Measurements from ENCODE around the gene CSTB.

Gene CSTB

GRCh38 chr21:43790010-43790524, 14.0 kb upstream of the CSTB start:
- no peak for DNase-seq (ENCODE audit: low read depth)

GRCh38 chr21:43789276-43790009, 13.3 kb upstream of the CSTB start, which contains the start of gene RRP1:
Gene RRP1 (plus strand): TSS chr21:43789577. CDS start chr21:43789630, 53 bp downstream.
- DNase-seq (ENCODE audit: low read depth): peak; percentile 73

GRCh38 chr21:43786807-43787440, 10.8 kb upstream of the CSTB start:
- DNase-seq (ENCODE audit: low read depth): no peak

- DNase-seq (ENCODE audit: low read depth): no peak
Measured at GRCh38 chr21:43786300-43786806, 10.2 kb upstream of the CSTB start.

- no peak for DNase-seq (ENCODE audit: low read depth)
Measured at GRCh38 chr21:43785134-43785533, 9.0 kb upstream of the CSTB start.

- no peak for DNase-seq (ENCODE audit: low read depth)
Measured at GRCh38 chr21:43783098-43783700, 7.1 kb upstream of the CSTB start.

- DNase-seq (ENCODE audit: low read depth): no peak
Measured at GRCh38 chr21:43782431-43783097, 6.5 kb upstream of the CSTB start.

- DNase-seq (ENCODE audit: low read depth): no peak
Measured at GRCh38 chr21:43781846-43782245, 5.7 kb upstream of the CSTB start.

GRCh38 chr21:43779660-43780059, 3.6 kb upstream of the CSTB start:
- DNase-seq (ENCODE audit: low read depth): no peak

GRCh38 chr21:43778469-43779335, 2.6 kb upstream of the CSTB start:
- no peak for DNase-seq (ENCODE audit: low read depth)

- DNase-seq (ENCODE audit: low read depth): no peak
Measured at GRCh38 chr21:43777953-43778352, 1.8 kb upstream of the CSTB start.

GRCh38 chr21:43775190-43775589, 918 bp downstream of the CSTB start:
- DNase-seq (ENCODE audit: low read depth): no peak

- DNase-seq (ENCODE audit: low read depth): no peak
Measured at GRCh38 chr21:43774163-43774562, 1.9 kb downstream of the CSTB start.

- no peak for DNase-seq (ENCODE audit: low read depth)
Measured at GRCh38 chr21:43772425-43772821, 3.7 kb downstream of the CSTB start.

GRCh38 chr21:43771698-43772424, 4.2 kb downstream of the CSTB start:
- peak; percentile 55 for DNase-seq (ENCODE audit: low read depth)

GRCh38 chr21:43771199-43771675, 4.9 kb downstream of the CSTB start:
- DNase-seq (ENCODE audit: low read depth): no peak

GRCh38 chr21:43770066-43770655, 5.9 kb downstream of the CSTB start:
- no peak for DNase-seq (ENCODE audit: low read depth)

- DNase-seq (ENCODE audit: low read depth): no peak
Measured at GRCh38 chr21:43769325-43769958, 6.7 kb downstream of the CSTB start.

GRCh38 chr21:43768868-43769167, 7.3 kb downstream of the CSTB start:
- no peak for DNase-seq (ENCODE audit: low read depth)
